Fibroblast of skin of back (primary cell): Measurements from ENCODE around the gene PDCD6IP.
A peak's percentile ranks its signal among the peaks of the same experiment; 100 is the strongest.
"Not testable (repeated sequence)": the region's sequence is repeated elsewhere in the genome, so short reads cannot be mapped to it uniquely, and the experiment has no call there.

Experiments
- DNase-seq: peaks from one replicate; pipeline ENCODE4 v3.0.0-alpha.2; 2013

PDCD6IP gene

DNA sequence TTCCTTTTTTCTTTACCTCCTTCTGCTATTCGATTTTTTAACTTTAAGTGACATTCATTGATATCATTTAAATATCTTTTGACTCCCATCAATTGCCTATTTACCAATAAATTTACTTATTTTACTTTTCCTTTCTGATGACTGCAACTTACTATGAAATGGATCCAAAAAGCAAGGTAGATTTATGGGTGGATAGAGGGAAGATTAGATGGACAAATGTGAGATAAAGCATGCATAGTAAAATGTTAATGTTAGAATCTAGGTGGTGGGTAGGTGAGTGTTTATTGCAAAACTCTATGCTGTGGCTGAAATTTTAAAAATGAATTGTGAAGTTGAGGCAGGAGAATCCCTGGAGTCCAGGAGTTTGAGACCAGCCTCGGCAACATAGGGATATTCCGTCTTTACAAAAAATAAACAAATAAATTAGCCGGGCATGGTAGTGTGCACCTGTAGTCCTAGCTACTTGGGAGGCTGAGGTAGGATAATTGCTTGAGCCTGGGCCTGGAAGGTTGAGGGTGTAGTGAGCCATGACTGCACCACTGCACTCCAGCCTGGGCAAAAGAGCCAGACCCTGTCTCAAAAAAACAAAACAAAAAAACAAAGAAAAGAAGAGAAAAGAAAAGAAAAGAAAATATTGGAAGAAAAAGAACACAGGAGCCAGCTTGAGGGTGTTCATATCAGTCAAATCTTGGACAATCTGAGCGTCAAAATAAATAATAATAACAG, 6.1 kb upstream of the PDCD6IP start:
- no peak for DNase-seq

DNA sequence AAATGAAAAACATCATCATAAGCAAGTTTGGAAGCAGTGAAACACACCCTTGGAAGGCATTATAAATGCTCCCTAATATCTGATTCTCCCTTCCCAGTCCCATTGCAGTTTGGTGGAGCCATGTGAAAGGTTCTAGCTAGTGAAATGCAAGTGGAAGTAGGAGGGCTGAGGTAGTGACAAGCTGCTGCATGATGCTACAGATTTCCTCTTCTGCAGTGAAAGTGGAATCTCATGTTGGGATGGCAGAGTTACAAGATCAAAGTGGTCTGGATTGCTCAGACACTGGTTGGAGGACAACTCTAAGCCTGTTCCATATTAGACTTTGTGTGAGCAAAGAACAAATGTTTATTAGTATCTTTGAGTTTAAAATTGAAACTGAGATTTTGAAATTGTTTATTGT, 3.3 kb upstream of the PDCD6IP start:
- DNase-seq: no peak

DNA sequence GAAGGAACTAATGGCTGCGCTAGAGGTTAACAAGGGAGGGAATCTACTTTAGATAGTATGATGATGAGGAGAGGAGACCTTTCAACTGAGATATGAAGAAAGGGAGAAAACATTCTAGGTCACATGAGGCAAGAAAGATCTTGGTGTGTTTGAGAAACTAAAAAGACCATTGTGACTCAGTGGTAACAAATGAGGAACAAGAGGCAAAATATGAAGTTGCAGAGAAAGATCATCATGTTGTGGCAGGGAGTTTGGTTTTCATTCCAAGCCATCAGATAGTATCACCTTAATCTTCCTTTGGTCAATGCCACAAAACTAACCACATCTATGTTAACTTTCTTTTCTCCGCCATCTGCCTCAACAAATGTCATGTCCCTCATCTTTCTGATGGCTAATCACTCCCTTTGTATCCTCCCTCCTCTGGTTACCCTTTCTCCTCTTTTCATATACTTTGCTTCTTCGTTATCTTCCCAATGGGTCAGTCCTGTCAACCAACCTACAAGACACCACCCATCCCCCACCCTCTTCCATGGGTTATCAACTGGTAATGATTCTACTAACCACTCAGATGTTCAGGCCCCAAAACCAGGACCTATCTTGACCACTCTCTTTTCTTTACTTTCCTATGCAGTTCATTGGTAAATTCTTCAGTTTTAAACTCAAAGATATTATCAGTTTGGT, 2.4 kb upstream of the PDCD6IP start:
- no peak for DNase-seq

DNA sequence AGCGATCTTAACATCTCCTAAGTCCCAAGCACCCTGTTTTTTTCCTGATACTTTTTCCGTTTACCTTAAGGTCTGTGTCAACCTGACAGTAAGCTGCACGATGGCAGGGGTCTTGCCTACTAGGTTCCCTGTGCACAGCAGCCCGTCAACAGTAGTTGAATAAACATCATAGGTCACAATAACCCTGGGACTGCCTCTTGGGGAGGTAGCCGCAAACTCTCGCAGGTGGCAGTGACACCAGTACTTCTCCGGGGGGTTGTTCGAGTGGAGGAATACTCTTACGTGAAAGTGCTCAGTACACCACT, 365 bp upstream of the PDCD6IP start:
- no peak for DNase-seq

DNA sequence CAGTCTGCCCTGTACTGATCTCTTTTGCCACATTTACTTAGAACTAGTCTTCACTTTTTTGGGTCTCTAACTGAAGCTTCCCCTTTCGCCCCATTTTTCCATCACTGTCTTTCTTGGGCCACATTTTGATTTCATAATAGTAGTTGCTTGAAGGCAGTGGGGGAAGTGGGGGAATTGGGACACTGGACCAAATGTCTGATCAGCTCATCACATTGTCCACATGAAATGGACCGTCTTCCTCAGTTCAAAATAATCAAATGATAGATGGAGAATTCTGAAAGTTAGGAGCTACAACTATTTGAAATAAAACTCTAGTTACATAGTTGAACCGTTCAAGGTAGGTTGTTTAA, 747 bp downstream of the PDCD6IP start:
- DNase-seq: no peak

DNA sequence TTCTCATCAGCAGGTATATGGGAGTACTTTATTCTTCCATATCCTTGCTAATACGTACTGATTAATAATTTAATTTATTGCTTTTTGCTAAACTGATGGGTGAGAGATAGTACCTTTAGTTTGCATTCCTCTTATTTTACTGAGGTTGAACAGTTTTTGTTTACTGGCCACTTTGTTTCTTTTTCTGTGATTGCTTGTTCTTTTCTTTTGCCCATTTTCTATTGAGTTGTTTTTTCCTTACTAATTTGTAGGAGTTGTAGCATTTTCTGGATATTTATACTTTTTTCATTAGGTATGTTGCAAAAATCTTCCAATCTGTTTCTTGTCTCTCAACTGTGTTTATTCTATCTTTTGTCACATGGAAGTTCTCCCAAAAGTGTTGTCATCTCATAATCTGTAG, 4.8 kb downstream of the PDCD6IP start:
- DNase-seq: no peak

DNA sequence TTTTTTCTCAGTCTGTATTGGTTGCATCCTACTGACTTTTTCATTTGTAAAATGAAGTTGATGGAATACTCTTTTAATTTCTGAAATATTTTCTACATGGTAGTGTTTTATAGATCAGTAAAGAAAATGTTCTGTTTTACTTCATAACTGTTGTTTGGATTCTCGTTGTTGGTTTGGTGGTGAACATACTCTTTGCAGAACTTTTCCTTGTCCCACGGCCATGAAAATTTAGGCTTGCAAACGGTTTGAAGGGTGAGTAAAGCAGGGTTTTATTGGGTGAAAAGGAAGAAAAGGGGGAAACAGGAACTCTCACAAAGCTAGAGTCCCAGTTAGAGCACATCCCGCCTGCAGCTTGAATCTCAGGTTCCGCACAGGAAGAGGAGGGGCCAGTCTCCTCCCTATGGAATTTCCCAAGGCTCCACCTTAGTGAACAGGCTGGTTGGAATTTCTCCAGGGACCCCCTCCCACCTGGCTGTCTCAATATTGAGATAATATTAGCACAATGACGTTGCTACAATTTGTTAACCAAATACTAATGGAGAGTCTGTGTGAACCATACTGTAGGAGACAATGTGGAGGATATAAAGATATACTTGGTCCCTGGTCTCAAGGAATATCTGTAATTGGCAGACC, 5.6 kb downstream of the PDCD6IP start:
- no peak for DNase-seq

DNA sequence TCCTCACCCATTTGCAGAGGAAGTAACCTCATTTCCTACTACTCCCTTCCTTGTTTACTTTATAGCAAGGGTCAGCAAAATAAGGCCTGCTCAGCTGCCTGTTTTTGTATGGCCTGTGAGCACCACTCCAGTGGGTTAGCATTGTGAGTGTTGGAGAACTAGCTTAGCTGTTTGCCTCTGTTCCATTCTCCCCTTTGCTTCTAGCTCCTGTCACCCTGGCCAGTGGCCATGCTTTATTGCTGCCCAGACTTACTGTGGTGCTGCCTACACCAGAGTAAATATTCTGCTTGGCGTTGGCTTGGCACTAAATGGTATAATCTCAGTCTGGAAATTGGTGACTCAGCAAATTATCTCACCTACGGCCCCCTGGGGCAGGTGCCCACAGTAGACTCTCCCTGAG, 8.8 kb downstream of the PDCD6IP start:
- DNase-seq: no peak

DNA sequence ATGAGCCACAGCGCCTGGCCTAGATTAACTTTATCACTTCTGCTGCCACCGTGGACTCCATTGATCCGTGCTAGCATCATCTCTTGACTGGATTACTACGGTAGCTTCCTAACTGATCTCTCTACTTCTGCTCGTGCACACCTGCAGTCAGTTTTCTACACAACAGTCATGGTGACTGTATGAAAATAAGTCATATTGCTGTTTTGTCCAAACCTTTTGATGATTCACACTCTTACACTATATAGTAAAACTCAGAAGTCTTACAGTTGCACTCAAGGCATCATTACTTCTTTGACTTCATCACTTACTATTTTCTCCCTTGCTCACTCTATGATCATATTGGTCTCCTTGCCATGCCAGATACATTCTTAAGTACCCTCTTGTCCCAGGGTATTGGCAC, 10.1 kb downstream of the PDCD6IP start:
- no peak for DNase-seq

DNA sequence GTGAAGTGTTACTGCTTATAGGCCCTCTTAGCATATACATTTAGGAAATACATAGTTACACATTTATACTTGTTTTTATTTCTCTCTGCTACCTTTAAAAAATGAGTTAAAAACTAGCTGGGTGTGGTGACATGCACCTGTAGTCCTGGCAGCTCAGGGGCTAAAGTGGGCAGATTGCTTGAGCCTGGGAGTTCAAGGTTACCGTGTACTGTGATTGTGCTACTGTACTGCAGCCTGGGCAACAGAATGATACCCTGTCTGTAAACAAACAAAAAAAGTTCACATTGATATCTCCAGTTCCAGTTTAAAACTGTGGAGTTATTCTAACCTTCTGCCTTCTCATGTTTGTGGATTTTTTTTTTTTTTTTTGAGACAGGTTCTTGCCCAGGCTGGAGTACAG, 12.1 kb downstream of the PDCD6IP start:
- no peak for DNase-seq

DNA sequence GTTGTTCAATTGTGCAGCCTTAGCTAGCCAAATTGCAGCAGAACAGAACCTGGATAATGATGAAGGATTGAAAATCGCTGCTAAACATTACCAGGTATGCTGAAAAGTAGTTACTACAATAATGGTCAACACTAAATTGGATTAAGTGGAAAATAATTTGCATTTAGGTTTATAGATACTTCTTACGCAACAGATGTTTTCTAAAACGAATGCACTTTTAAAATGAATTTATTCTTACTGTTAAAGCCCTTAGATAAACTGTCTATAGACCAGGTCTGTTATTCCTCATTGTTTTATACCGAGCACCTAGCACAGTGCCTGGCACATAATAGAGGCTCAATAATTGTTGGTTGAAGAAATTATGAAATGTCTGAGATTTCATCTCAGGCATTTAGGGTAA, 23.6 kb downstream of the PDCD6IP start:
- DNase-seq: no peak

DNA sequence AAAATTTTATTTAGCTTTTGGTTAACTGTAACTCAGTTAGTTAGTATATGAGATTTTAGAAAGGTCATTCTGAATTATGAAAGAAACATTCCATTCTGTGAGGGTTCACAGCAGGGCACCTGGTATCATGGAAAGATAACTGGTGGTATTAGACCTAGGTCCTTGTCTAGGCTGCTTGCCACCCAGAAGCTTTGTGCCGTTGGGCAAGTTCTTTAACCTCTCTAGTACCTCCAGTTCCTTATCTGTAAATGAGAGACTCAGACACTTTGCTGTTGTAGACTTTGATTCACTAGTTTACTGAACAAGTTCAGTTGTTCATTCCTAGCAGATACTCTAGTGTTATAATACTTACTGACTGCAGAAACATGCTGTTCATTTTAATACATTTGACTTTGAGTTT, 25.4 kb downstream of the PDCD6IP start:
- DNase-seq: no peak

DNA sequence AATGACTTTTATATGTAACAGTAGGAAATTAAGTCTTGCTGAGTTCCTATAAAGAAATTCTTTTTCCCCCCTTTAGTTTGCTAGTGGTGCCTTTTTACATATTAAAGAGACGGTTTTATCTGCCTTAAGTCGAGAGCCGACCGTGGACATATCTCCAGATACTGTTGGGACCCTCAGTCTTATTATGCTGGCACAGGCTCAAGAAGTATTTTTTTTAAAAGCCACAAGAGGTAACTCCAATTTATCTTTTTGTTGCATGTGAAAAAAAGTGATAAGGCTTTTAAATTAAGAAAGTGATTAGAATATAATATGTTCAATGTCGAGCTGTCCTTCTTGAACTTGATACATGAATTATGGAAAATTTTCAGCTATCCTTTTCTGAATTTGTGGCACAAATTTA, 26.7 kb downstream of the PDCD6IP start:
- no peak for DNase-seq

DNA sequence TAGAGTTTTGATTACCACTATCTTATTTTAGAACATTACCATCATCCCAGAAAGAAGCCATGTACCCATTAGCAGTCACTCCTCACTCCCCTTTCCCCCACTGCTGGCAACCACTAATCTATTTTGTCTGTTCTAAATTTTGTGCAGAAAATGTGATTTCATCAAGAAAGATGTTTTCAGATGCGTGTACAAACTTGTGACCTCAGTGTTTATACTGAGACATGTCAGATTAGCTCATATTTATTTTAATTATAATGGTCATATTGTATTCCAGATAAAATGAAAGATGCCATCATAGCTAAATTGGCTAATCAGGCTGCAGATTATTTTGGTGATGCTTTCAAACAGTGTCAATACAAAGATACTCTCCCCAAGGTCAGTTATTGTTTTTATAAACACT, 27.8 kb downstream of the PDCD6IP start:
- DNase-seq: peak; percentile 3

DNA sequence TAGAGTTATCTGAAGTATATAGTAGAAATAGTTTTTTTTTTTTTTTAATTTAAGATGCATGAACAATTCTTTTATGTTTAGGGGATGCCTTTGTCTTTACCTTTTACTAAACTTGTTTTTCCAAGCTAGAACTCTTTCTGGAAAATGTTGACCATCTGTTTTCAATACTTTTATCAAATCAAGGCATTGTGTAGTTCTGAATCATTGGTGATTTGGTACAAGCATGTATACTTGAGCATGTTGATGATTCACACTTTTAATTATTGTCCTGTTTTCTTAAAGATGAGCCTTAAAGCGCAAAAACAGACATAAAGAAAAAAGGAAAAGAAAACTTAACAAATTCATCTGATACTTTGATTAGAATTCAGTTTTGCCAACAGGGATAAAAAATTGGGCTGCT, 28.3 kb downstream of the PDCD6IP start:
- DNase-seq: peak; percentile 67

DNA sequence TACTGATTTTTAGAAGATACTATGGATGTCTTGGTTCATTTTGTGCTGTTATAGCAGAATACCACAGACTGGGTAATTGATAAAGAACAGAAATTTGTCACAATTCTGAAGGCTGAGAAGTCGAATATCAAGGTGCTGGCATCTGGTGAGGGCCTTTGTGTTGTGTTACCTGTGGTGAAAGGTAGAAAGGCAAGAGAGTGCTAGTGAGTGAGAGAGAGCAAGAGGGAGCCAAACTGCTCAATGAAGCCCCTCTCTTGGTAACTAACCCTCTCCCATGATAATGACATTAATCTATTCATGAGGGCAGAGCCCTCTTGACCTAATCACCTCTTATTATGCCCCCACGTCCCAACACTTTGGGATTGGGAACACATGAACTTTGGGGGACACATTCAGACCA, 31.3 kb downstream of the PDCD6IP start:
- no peak for DNase-seq

DNA sequence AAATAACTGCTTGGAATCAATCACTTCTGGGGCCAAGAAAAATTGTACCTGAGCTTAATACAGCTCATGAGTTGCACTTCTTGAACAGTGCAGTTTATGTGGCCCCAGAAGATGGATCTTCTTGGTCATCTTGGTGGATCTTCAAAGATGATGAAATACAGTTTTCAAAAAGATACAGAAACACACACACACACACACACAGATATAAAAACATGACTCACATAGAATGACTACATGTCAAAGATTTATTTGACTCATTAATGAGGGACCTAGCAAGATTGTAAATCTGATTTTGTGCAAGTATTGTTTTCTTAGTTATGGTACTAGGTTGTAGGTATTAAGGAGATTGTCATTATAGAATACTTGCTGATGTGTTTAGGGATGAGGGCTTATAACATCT, 32.6 kb downstream of the PDCD6IP start:
- DNase-seq: peak; percentile 50

DNA sequence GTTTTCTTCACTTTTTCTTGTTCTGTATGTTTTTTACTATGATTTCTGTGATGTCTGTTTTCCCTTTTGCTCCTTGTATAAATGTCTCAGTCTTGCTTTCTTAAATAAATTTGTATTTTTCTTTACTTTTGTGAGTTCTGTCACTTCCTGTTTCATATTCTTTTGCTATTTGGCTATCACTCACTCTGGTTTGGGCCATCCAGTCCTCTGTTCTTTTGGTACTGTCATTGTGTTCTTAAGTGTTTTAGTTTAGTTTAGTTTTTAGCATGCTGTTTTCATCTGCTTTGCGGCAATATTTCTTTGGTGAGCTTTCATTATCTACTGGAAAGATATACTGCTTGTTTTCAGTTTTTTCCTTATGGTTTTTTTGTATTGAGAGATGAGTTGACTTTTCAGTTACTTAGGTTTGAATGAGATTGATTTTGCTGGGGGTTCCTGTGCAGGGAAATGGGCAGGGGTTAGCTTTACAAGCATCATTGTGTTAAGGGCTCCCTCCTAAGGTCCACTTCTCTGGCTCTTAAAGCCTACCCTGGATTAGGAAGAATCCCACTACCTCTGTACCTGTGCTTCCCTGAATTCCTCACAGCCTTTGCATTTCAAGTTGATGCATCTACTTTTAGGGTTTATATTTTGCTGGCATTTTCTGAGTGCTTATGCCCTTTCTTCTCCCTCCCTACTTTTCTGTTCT, 35.1 kb downstream of the PDCD6IP start:
- DNase-seq: no peak

DNA sequence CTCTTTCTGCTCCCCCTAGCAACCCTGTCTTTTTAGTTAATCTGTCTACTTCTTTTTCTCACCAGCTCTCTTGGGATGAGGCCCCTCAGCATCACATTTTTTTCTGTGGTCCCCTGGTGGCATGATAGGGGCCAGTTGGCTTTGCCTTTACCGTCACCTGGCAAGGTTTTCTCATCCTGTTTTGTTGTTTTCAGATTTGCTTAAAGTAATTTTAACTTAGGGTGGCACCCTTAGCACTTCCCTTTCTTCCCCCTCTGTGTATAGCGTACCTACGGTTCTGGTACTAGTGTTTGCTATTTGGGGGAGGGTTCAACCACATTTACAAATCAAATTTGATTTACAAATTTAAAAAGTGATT, 35.6 kb downstream of the PDCD6IP start:
- DNase-seq: no peak

DNA sequence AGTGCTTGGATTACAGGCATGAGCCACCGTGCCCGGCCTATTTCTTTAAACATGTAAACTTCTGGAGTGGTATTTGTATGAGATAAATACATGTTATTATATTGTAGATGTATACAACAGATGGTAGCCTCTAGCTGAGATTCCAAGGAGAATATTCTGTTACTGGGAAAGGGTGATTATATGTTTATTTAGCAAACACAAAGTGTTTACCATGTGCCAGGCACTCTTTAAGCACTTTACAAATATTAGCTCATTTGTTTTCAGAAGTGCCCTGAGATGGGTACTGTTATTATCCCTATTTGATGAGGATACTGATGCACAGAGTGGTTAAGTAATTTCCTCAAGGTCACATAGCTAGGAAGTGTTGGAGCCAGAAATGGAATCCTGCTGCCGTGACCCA, 38.8 kb downstream of the PDCD6IP start:
- not testable (repeated sequence) for DNase-seq

DNA sequence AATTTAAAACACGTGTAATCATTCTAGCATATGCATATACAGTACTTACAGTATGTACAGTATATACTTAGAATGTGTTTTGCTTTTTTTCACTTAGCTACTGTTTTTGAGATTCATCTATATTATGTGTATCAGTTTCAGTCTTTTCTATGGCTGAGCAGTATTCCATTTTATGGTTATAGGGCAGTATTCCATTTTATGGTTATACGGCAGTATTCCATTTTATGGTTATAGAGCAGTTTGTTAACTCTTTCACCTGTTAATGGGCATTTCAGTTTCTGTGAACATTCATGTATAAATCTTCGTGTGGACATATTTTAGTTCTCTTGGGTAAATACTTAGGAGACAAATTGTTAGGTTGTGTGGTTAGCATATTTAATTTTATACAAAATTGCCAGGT, 40.9 kb downstream of the PDCD6IP start:
- DNase-seq: no peak

DNA sequence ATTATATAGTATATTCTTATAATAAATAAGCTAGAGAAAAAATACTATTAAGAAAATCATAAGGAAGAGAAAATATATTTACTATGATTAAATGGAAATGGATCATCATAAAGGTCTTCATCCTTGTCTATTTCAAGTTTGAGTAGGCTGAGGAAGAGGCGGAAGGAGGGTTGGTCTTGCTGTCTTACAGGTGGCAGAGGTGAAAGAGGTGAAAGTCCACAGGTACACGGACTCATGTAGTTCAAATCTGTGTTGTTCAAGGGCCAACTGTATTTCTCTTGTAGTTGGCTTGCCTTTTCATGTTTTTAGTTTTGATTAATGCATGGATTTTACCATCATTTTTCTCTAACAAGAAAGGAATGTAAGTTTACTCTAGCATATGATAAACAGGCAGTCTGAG, 41.7 kb downstream of the PDCD6IP start:
- no peak for DNase-seq

DNA sequence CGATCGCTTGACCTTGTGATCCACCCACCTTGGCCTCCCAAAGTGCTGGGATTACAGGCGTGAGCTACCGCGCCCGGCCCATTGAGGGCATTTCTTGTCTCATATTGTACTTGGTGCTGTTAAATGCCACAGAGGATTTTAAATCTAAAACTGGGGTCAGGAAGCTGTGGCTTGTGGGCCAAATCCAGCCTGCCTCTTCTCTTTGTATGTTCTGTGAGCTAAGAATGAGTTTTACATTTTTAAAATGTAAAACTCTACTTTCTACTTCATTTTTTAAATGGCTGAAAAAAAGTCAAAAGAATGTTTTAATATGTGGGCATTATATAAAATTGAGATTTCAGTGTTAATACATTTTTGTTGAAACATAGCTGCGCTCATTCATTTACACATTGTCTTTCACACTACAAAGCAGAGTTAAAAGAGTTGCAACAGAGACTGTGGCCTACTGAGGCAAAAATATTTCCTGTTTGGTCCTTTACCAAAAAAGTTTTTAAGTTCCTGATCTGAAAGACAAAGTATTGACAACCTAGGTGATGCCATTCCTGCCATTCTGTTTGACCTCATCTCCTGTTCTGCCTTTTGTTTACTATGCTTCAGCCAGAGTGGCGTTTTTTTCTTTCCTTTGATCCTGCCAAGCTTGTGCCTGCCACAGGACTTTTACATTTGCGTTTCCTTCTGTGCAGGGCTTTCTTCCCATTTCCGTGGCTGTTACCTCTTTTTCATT, 50.4 kb downstream of the PDCD6IP start:
- DNase-seq: no peak
